Astrocyte (in vitro differentiated cells and primary cell): ENCODE data around the gene EGFL8. TPM values are rescaled to one million over a fixed set of nuclear protein-coding genes. Genes with fewer than 3 reads are reported as not detected.

Experiments used
- DNase-seq: peaks from one replicate; pipeline ENCODE4 v3.0.0-alpha.2; 2010; ENCODE audit warnings: low read depth
- FAIRE-seq: peaks from 2 replicates; lab custom pipeline; 2011; peaks lifted over from hg19 to GRCh38; lab: Jason Lieb, UNC
- H2AFZ ChIP-seq: 2 replicates; pipeline ENCODE4 v1.6.0; 2012; ENCODE audit warnings: low read depth, low read length, inconsistent platforms
- H3K27ac ChIP-seq: 2 replicates; pipeline ENCODE4 v1.5.1; 2011; ENCODE audit warnings: low read depth, low read length, inconsistent platforms
- H3K27me3 ChIP-seq: 2 replicates; pipeline ENCODE4 v1.6.0; 2011; ENCODE audit warnings: low read length, inconsistent platforms; ENCODE audit not compliant: insufficient read depth
- H3K36me3 ChIP-seq: 2 replicates; pipeline ENCODE4 v1.5.1; 2011; ENCODE audit warnings: low read length, inconsistent platforms; ENCODE audit not compliant: insufficient read depth
- H3K4me1 ChIP-seq: 2 replicates; pipeline ENCODE4 v1.5.1; 2011; ENCODE audit warnings: low read length, inconsistent platforms; ENCODE audit not compliant: insufficient read depth
- H3K4me2 ChIP-seq: 2 replicates; pipeline ENCODE4 v1.6.0; 2012; ENCODE audit warnings: low read length, inconsistent platforms
- H3K4me3 ChIP-seq: 2 replicates; pipeline ENCODE4 v1.5.1; 2011; ENCODE audit warnings: low read depth, mild to moderate bottlenecking, low read length, inconsistent platforms; ENCODE audit not compliant: insufficient read depth
- H3K79me2 ChIP-seq: 2 replicates; pipeline ENCODE4 v1.6.0; 2012; ENCODE audit warnings: mild to moderate bottlenecking, low read length, inconsistent platforms; ENCODE audit not compliant: insufficient read depth
- H3K9ac ChIP-seq: 2 replicates; pipeline ENCODE4 v1.6.0; 2012; ENCODE audit warnings: mild to moderate bottlenecking, low read length, inconsistent platforms
- H3K9me3 ChIP-seq: 2 replicates; pipeline ENCODE4 v1.5.1; 2012; ENCODE audit warnings: low read depth, mild to moderate bottlenecking, low read length, inconsistent platforms; ENCODE audit not compliant: insufficient read depth
- H4K20me1 ChIP-seq: 2 replicates; pipeline ENCODE4 v1.6.0; 2012; ENCODE audit warnings: low read length, inconsistent platforms; ENCODE audit not compliant: insufficient read depth
- H3K27ac Mint-ChIP-seq: one replicate; pipeline ENCODE4 v1.8.0; 2021; ENCODE audit warnings: mild to moderate bottlenecking, mixed read lengths; ENCODE audit not compliant: unreplicated experiment
- H3K27me3 Mint-ChIP-seq: one replicate; pipeline ENCODE4 v1.8.0; 2021; ENCODE audit warnings: low read depth, mixed read lengths; ENCODE audit not compliant: unreplicated experiment
- H3K36me3 Mint-ChIP-seq: one replicate; pipeline ENCODE4 v1.8.0; 2021; ENCODE audit warnings: low read depth, mixed read lengths; ENCODE audit not compliant: unreplicated experiment
- H3K4me1 Mint-ChIP-seq: one replicate; pipeline ENCODE4 v1.8.0; 2021; ENCODE audit warnings: low read depth, mixed read lengths; ENCODE audit not compliant: unreplicated experiment
- H3K4me3 Mint-ChIP-seq: one replicate; pipeline ENCODE4 v1.8.0; 2021; ENCODE audit warnings: mild to moderate bottlenecking, moderate library complexity, mixed read lengths; ENCODE audit not compliant: unreplicated experiment
- H3K9me3 Mint-ChIP-seq: one replicate; pipeline ENCODE4 v1.8.0; 2021; ENCODE audit warnings: mild to moderate bottlenecking, mixed read lengths; ENCODE audit not compliant: unreplicated experiment
- EZH2 ChIP-seq: IDR thresholded peaks from 2 replicates; pipeline ENCODE4 v1.6.1; 2012; ENCODE audit warnings: mild to moderate bottlenecking, low read length, inconsistent platforms; ENCODE audit not compliant: insufficient read depth
- total RNA-seq: library from RNA; stranded (reverse); gene quantifications from 2 replicates; pipeline ENCODE4 v1.2.1, GENCODE V29; 2021
- TF ChIP-seq, protein P1 (sequence below): IDR thresholded peaks from 2 replicates; pipeline ENCODE4 v1.5.1; 2011; ENCODE audit warnings: low read depth, mild to moderate bottlenecking, inconsistent platforms, low read length, moderate library complexity; ENCODE audit not compliant: insufficient read depth

The EGFL8 gene
- total RNA-seq, 1 donor from 2014 or later: 13.3 TPM

DNA sequence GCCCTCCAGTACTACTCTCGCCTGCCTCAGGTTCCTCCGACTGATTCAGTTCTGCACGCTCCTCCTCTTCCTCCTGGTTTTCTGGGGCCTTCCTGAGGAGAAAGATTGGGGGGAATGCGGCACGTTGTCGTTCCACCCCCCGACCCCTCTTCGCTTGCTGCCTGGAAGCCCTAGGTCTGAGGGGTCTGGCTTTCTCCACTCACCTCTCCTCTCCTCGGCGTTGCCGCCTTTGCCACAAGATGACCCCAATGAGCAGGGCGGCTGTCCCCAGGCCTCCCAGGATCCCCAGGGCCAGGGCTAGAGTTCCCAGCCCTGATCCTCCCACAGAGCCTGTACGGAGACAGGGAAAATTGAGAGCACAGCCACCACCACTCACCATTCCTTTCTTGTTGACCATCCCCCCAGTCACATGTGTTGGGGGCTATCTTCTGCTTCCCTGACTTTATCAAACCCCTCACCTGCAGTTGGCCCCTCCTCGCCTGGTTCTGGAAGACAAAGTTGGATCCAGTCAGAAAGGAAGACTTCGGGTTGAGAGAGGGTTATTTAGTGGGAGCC is 16.8 kb downstream of the EGFL8 start:
- Mint-ChIP-seq H3K27me3 (no peaks in the 10 kb centered on the region), H3K4me3 (no peak overlapping the region), H3K27ac (no peak overlapping the region), H3K36me3 (peaks cover 11% of the 10 kb centered on the region), H3K4me1 (peaks cover 25% of the 10 kb centered on the region), H3K9me3 (no peaks in the 10 kb centered on the region)
- peaks cover 11% of the 10 kb centered on the region for H3K79me2 ChIP-seq
- H2AFZ ChIP-seq: no peak overlapping the region
- peaks cover 23% of the 10 kb centered on the region for H3K4me1 ChIP-seq
- TF ChIP-seq, protein P1, sequence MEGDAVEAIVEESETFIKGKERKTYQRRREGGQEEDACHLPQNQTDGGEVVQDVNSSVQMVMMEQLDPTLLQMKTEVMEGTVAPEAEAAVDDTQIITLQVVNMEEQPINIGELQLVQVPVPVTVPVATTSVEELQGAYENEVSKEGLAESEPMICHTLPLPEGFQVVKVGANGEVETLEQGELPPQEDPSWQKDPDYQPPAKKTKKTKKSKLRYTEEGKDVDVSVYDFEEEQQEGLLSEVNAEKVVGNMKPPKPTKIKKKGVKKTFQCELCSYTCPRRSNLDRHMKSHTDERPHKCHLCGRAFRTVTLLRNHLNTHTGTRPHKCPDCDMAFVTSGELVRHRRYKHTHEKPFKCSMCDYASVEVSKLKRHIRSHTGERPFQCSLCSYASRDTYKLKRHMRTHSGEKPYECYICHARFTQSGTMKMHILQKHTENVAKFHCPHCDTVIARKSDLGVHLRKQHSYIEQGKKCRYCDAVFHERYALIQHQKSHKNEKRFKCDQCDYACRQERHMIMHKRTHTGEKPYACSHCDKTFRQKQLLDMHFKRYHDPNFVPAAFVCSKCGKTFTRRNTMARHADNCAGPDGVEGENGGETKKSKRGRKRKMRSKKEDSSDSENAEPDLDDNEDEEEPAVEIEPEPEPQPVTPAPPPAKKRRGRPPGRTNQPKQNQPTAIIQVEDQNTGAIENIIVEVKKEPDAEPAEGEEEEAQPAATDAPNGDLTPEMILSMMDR: no peak
- TF ChIP-seq EZH2: no peak
- FAIRE-seq: no peak
- no peak overlapping the region for H3K9ac ChIP-seq
- H3K27me3 ChIP-seq: no peaks in the 10 kb centered on the region
- H3K4me3 ChIP-seq: no peak overlapping the region
- H3K36me3 ChIP-seq: peaks cover 11% of the 10 kb centered on the region
- no peaks in the 10 kb centered on the region for H4K20me1 ChIP-seq
- no peak overlapping the region for H3K4me2 ChIP-seq
- DNase-seq: no peak
- H3K27ac ChIP-seq: no peak overlapping the region
- no peaks in the 10 kb centered on the region for H3K9me3 ChIP-seq

DNA sequence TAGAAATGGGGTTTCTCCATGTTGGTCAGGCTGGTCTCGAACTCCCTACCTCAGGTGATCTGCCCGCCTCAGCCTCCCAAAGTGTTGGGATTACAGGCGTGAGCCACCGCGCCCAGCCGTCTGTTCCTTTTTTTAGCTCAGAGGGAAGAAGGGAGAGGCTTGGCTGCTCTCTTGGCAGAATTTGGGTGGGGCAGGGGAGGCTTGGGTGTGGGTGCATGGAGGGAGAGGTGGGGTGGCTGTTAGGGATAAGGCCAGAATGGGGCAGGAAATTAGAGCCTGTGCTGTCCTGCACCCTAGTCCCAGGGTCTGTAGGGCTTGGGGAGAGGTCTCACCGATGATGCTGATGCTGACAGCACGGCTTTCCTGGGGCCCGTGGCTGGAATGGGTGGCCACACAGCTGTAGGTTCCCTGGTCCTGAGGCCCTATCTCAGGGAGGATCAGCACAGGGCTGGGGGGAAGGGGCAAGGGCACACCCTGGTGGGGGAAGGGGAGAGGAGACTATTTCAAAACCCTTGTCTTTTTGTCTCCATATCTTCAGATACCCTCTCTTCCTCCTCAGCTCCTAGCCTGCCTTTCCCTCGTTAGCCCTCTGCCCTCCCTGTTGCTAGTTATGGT is 17.6 kb downstream of the EGFL8 start:
- Histone ChIP-seq H3K79me2 (peaks cover 13% of the 10 kb centered on the region), H3K36me3 (peaks cover 15% of the 10 kb centered on the region), H3K4me2 (no peak overlapping the region), H4K20me1 (no peaks in the 10 kb centered on the region), H3K27ac (no peak overlapping the region), H3K4me1 (peaks cover 15% of the 10 kb centered on the region), H2AFZ (no peak overlapping the region), H3K4me3 (no peak overlapping the region), H3K27me3 (no peaks in the 10 kb centered on the region), H3K9ac (no peak overlapping the region), H3K9me3 (no peaks in the 10 kb centered on the region)
- no peak overlapping the region for H3K27ac Mint-ChIP-seq
- FAIRE-seq (no peak), DNase-seq (no peak)
- H3K27me3 Mint-ChIP-seq: no peaks in the 10 kb centered on the region
- peaks cover 23% of the 10 kb centered on the region for H3K4me1 Mint-ChIP-seq
- peaks cover 16% of the 10 kb centered on the region for H3K36me3 Mint-ChIP-seq
- no peak overlapping the region for H3K4me3 Mint-ChIP-seq
- no peaks in the 10 kb centered on the region for H3K9me3 Mint-ChIP-seq
- no peak for TF ChIP-seq EZH2
- TF ChIP-seq, protein P1: no peak

DNA sequence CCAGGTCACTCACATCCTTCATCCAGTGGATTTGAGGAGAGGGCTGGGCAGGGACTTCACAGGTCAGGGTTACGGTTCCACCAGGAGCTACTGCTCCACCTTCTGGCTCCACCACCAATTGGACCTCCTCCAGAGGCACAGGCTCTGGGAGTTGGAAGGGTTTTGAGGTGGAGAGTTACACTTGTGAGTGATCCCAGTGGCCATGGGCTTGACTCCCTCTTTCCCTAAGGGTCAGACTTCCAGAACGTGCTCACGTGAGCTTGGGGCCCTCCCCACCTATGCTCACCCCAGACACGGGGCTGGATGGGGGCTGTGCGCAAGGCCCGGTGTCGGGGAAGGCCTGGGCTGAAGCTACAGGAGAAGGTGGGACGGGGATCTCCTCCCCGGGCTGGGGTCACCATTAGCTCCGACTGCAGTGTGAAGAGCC is 18.2 kb downstream of the EGFL8 start:
- peaks cover 19% of the 10 kb centered on the region for H3K79me2 ChIP-seq
- DNase-seq (no peak), FAIRE-seq (no peak)
- no peak for TF ChIP-seq EZH2
- TF ChIP-seq, protein P1: no peak
- H3K9me3 ChIP-seq: no peaks in the 10 kb centered on the region
- Mint-ChIP-seq H3K27me3 (no peaks in the 10 kb centered on the region), H3K27ac (no peak overlapping the region), H3K9me3 (no peaks in the 10 kb centered on the region), H3K4me1 (peaks cover 25% of the 10 kb centered on the region), H3K36me3 (peaks cover 21% of the 10 kb centered on the region), H3K4me3 (no peak overlapping the region)
- H3K4me1 ChIP-seq: peaks cover 11% of the 10 kb centered on the region
- H2AFZ ChIP-seq: no peak overlapping the region
- H3K36me3 ChIP-seq: peaks cover 18% of the 10 kb centered on the region
- H3K4me3 ChIP-seq: no peak overlapping the region
- H4K20me1 ChIP-seq: no peaks in the 10 kb centered on the region
- H3K4me2 ChIP-seq: no peak overlapping the region
- H3K9ac ChIP-seq: no peak overlapping the region
- H3K27me3 ChIP-seq: no peaks in the 10 kb centered on the region
- no peak overlapping the region for H3K27ac ChIP-seq
